GM19043 (cell line): ENCODE measurements around the gene ASXL2.
"Not testable (repeated sequence)": the region's sequence is repeated elsewhere in the genome, so short reads cannot be mapped to it uniquely, and the experiment has no call there.

ENCODE experiments used
- ATAC-seq: cut with Tn5 transposase; IDR thresholded peaks from one replicate; pipeline ENCODE4 v1.9.1; 2021; ENCODE audit warnings: low read depth; ENCODE audit not compliant: unreplicated experiment

Gene ASXL2

DNA sequence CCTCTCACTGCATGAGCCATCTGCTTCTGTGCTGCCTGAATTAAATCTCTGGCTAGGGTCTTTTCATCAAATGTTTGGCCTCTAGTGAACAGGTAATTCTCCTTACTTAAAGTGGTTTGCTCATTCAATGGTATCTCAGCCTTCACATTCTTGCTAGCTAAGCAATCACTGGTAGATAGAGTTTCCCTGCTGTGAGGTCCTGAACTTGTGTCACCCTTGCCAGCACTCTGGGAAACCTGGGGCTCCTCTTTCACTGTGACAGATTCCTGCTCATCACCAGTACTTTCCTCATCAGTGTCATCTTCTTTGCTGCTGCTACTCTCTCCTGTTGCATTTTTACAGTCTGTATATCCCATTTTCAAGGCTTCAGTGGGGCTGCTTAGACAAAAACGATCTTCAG, 135.8 kb downstream of the ASXL2 start:
- ATAC-seq: no peak

DNA sequence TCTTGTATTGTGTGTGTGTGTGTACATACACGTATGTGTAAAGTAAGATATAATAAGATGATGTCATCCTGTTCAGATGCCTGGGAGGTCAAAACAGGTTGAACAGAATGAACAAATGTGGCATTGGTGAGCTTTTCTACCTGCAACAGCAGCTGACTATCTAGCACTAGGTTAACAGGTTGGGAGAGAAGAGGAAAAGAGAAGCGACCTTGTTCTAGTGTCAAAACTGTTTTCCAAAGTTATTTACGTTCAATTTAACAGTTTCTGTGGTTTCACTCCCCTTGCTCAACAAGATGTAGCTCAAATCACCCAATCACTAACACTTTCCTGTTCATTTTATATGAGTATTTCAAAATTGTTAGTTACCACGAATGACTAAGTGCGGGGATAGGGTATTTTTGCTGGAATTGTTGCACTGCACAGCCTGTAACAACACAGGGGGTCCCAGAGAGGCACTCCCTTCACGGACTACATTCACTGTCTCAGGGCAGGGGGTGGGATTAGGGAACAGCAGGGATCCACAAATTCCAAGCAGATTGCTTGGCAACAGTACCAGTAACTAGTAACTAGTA, 137.4 kb downstream of the ASXL2 start:
- ATAC-seq: no peak

DNA sequence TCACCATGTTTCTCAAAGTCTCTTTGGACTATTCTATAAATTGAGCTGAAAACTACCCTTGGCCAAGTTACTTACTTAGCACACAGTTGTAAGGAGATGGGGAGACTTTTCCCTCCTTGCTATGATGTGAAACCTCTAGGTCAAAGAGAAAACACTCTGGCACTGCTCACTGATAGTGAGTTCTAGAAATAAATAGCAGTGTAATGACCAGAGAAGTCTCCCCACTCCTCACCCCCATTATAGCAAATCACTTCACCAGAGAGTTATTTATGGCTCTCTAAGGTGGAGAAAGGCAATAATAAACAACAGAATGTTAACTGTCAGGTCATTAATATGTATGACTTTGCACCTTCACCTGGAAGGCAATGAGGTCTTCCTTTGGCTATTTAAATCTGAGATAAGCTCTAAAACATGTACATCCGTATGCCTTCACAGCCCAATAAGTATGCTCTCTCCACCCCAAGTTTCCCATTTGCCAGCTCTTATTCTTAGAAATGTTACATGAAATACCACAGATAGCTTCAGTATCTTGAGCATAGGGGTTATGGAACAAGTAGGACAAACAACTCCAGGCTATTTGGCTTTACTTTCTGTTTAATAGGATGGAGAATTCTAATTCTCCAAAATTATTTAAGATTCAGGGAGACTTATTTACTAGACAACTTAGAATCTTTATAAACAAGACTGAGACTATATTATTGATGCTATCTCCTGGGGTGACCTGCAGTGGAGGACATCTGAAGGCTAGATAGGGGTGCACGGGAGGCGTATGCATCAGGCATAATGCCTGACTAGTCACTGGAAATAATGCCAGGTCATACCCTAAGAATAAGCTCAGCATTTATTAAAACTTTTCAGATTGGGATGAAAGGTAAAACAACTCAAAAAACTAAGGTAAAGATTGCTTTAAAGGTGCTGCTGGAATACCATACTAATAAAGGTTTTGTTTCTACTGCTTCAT, 139.6 kb downstream of the ASXL2 start:
- ATAC-seq: no peak

DNA sequence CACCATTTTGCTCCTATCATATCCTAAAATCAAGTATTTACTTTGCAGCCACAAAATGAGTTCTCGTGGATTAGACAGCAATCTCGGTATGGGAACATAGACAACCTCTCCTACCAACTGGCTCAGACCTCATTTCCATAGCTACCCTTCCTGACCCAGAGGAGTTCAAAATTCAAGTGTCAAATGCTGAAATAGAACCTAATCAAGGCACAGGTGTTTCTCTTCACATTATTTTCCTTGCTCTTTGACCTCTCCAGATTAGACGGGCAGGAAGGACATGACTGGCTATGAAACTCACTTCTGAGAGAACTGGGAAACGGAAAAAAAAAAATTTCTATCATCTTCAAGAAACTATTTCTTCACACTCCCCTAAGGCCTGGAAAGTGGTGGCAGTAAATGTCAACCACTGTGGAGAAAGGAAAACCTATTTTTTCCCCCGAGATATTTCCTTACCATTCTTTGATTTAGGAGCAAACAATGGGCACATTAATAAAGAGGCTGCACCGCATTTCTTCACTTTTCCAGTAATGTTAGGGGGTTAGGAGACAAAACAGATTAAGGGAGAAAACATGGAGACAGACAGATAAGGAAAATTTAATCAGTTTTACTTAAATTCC, 141.3 kb downstream of the ASXL2 start:
- no peak for ATAC-seq

DNA sequence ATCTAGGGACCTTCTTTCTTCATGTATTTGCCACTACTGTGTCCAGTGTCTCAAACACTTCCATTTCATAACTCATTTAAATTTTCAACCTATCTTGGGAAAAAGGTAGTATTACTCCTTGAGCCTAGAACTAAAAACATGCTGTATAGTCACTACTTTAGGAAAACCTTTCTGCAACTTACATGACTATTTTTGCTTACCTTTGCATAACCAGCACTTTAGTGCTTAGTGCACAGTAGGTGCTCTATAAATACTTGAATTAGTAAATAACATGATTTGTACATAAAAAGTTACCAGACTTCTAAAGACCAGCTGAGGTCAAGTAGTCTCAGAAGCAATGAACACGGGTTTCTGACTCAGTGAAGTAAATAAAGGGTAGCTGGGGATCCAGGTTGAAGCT, 142.5 kb downstream of the ASXL2 start:
- ATAC-seq: no peak

DNA sequence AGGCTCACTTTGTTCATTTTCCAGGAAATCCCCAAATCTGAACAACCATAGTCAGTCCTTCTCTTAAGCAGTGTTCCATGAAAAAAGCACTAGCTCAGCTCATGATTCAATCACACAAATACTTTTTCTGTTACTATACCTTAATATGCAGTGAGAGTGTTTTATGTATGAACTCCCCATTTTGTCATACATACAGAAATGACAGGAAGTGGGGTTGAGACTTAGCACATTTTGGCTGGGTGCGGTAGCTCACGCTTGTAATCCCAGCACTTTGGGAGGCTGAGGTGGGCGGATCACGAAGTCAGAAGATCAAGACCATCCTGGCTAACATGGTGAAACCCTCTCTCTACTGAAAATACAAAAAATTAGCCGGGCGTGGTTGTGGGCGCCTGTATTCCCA, 149.7 kb downstream of the ASXL2 start:
- no peak for ATAC-seq

DNA sequence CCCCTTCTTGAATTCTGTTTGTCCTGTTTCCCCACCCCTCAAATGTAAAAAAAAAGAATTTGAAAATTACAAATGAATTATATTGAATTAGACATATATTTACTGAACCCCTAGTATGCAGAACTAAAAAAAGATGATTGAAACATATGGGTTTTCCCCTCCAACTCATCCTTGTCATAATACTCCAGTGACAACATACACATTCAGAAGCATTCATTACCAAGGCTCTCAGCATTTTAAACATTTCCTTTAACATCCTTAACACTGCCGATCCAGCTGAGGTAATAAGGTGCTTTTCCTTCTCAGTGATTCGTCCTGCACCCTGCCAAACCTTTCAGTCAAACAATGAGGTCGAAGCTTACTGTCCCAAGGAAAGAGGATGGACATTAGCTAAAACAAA, 151.8 kb downstream of the ASXL2 start:
- no peak for ATAC-seq

DNA sequence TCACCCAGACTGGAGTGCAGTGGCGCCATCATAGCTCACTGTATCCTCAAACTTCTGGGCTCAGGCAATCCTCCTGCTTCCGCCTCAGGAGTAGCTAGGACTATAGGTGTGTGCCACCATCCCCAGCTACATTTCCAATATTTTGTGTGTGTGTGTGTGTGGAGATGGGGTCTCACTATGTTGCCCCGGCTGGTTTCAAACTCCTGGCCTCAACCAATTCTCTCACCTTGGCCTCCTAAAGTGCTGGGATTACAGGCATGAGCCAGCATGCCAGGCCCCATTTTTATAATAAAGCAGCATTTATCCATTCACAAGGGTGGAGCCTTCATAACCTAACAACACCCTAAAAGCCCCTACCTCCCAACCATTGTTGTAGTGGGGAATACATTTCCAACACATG, 152.4 kb downstream of the ASXL2 start:
- no peak for ATAC-seq

DNA sequence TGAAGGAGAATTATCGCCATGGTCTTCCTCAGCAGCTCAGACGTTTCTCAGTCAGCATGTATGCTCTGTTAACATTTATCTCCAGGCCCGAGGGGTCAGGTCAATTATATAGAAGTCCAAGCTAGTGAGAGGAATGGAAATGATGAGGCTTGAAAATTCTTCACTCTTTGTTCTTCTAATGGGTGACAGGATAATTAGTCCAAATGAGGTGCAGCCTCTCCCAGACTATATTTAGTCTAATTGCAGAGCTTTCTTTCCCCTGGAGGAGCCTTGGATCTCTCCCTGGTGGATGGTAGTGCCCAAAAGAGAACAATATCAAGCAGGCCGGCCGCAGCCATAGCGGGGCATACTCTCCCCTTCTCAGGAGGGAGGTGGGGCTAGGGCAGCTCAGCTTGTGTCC, 153.5 kb downstream of the ASXL2 start:
- no peak for ATAC-seq

DNA sequence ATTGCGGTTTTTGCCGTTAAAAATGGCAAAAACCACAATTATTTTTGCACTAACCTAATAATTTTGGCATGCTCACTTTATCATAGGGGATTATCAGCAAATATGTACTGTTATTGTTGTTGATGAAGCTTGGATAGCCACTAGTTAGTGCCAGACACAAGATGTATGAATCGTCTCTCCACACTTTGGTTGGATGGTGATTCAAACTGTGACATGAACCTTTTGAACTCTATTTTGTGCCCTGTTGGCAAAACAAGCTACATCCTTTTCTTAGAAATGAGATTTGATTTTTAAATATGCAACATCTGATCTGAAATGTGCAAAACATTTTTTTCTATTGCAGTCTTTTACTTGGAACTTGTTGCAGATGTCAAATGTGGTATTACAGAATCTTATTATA, 156.1 kb downstream of the ASXL2 start:
- ATAC-seq: no peak

DNA sequence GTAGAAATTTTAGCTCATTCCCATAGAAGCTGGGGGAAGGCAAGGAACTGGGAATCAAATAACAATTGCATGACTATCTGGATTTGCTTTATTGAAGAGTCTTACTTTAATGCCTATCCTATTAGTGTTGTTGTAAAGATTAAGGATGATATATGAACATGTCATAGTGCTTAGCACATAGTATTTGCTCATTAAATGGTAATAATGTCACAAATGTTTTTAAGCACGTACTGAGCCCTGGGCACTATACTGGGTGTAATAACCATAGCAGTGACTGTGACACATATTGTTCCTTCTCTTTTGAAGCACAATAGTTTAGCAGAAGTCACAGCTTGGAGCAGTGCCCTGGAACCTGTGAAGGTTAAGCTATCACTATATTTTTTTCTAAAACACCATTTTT, 157.7 kb downstream of the ASXL2 start:
- ATAC-seq: no peak

DNA sequence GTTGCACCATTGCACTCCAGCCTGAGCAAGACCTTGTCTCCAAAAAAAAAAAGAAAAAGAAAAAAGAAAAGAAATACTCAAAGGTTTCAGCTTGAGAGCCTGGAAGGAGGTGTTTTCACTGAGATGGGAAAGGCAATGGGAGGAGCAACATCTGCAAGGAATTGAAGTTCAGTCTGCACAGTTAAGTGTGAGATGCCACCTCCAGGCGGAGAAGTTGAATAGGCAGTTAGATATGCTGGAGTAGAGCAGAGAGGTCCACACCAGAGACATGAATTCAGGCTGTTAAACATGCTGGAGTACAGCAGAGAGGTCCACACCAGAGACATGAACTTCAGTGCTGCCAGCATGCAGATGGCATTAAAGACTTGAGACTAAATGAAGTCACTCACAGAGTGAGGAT, 163.5 kb downstream of the ASXL2 start:
- ATAC-seq: no peak

DNA sequence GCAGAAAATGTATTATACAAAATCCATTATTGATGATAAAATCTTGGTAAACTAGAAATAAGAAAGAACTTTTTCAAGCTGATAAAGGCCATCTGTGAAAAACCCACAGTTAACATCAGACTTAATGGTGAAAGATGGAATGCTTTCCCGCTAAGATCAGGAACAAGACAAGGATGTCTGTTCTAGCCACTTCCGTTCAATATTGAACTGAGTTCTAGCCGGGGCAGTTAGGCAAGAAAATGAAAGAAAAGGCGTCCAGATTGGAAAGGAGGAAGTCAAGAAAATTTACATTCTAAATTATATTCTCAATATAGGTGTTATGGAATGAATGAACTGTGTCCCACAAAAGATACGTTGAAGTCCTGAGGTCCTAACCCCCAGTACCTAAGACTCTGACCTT, 165.8 kb downstream of the ASXL2 start:
- ATAC-seq: no peak

DNA sequence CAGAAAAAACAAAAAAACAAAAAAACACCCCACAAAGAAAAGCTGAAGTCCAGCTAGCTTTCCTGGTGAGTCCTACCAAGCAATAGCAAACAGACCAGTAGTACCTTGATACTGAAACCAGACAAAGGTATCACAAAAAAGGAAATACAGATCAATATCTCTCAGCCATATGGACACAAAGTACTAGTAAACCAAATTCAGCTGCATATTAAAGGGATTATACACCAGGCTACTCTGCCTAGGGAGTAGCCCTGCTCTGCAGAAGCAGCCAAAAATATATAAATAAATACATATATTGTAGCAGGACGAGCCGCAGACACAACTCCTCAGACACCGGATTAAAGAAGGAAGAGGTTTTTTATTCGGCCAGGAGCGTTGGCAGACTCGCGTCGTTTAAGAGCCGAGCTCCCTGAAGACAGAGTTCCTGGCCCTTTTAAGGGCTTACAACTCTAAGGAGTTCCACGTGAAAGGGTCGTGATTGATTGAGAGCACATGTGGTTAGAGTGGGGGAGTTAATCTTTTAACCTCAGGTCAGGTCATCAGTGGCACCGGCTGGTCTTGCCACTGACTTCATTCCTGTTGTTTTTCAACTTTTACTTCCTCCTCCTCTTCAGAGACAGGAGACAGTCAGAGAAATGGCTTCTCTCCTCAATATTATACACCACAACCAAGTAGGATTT, 166.5 kb downstream of the ASXL2 start:
- no peak for ATAC-seq

DNA sequence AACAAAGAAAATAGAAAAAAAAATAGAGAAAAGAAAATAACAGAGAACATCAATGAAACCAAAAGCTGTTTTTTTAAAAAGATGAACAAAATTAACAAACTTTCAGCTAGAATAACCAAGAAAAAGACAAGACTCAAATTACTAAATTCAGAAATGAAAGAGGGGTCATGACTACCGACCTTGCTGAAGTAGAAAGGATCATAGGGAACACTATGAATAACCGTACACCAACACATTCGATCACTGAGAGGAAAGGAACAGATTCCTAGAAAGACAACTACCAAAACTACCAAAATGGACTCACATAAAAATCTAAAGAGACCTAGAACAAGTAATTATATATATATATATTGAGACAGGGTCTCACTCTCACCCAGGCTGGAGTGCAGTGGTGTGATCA, 167.5 kb downstream of the ASXL2 start:
- ATAC-seq: no peak

DNA sequence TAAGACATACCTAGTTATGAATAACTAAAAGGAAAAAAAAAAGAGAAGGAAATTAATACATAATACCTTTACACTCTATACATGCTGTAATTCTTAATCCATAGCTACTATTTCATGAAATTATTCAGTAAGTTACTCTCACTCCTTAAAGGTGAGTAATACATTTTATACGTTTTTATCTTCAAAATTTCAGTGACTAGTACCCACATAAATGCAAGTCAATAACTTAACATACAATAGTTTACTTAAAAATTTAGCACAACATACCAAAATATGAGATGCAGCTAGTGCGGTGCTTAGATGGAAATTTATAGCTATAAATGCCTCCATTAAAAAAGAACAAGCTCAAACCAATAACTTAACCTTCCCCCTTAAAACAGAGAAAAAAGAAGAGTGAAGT, 168.9 kb downstream of the ASXL2 start:
- no peak for ATAC-seq

DNA sequence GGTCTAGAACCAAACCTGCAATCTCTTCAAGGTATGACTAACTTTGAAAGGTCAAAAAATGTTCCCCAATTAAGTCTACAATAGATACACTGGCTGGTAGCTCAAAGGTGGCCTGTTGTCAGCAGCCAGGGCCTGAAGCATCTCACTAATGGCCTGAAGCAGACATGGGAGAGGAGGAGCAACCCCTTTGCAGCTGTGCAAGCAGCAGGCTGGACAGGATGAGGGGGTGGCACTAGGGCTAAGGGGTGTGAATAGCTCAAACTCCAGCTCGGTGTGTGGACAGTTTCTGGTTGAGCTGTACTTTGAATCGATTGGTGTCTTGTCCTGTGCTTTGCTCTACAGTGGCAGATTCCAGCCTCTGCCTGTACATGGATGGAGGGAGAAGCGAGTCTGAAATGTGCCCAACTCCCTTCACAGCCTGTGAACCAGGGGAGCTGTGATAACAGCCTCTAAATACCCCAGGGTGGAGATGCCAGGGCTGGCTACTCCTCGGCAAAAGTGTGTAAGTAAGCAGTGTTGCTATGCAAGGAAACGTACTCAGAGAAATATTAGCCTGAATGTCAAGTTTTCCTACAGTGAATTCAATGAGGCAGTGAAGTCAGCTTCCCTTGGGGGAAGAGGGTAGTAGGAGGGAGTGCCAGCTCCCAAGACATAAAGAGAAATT, 170.2 kb downstream of the ASXL2 start:
- ATAC-seq: no peak

DNA sequence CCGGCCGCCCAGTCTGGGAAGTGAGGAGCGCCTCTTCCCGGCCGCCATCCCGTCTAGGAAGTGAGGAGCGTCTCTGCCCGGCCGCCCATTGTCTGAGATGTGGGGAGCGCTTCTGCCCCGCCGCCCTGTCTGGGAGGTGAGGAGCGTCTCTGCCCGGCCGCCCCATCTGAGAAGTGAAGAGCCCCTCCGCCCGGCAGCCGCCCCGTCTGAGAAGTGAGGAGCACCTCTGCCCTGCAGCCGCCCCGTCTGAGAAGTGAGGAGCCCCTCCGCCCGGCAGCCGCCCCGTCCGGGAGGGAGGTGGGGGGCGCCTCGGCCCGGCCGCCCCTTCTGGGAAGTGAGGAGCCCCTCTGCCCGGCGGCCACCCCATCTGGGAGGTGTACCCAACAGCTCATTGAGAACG, 172.7 kb downstream of the ASXL2 start:
- not testable (repeated sequence) for ATAC-seq

DNA sequence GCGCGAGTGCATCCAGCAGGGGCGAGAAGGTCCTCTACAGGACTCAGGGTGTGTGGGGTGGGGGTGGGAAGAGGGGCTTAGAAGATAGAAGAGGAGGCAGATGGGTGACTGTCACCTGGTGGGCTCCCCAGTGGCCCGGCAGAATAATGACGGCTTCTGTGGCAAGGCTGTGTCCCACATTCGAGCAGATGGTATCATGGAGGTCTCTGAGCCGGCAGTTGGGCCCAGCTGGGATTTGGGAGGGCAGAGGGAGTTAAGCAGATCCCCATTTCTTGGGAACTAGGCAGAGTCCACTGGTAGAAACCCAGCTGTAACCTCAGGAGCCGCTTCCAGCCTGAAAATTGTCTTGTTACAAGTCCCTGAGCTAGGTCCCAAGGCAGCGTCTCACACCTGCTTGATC, 176.5 kb downstream of the ASXL2 start:
- no peak for ATAC-seq

DNA sequence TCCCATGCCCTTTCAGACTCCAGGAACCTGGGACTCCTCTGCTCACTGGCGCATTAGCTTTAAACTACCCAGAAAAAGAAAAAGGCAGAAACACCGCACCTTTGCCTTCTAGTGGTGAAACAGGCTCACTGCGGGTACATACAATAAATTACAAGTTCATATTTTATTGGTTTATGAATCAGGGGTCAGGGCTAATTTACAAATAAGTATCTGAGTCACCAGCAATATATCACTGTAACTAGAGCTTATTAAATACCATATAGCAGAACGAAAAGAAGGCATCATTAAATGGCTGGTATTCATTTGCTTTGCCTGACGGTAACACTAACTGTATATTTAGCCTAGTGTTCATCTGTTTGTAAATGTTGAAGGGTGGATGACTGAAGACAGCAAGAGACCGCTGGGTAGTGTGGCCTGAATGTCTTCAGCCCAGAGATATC, 178.0 kb downstream of the ASXL2 start:
- ATAC-seq: no peak

DNA sequence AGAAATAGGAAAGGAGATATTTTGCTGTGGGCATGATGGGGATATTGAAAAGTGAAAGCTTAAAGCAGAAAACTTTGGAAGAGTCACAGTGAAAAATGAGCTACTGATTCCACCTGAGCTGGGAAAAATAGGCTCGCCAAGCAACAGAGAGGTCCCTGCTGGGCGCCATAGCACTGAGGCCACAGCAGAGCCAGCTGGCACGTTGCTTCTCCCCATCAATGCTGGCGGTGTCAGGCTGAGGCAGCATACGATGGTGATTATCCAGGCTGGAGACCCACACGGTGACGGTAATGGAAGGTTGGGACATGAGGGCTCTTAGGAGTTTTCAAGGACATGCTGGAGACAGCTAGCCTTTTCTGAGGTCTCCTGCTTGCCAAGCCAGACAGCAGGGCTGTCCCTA, 179.1 kb downstream of the ASXL2 start:
- no peak for ATAC-seq
